T-helper 1 cell treated with Interleukin-12 subunit alpha and Interleukin-12 subunit beta and Interleukin-4 antibody, amounts not matched to agents 30 μg/mL and 1 μg/mL, for 36 hours (primary cell): ENCODE data around the gene COL8A2.

Experiments used
- H3K27ac Mint-ChIP-seq: one replicate; pipeline ENCODE4 v1.8.0; 2021; ENCODE audit warnings: mild to moderate bottlenecking, mixed read lengths
- H3K27me3 Mint-ChIP-seq: one replicate; pipeline ENCODE4 v1.8.0; 2021; ENCODE audit warnings: low read depth, mixed read lengths
- H3K36me3 Mint-ChIP-seq: one replicate; pipeline ENCODE4 v1.8.0; 2021; ENCODE audit warnings: low read depth, mixed read lengths
- H3K4me1 Mint-ChIP-seq: one replicate; pipeline ENCODE4 v1.8.0; 2021; ENCODE audit warnings: low read depth, mixed read lengths
- H3K4me3 Mint-ChIP-seq: one replicate; pipeline ENCODE4 v1.8.0; 2021; ENCODE audit warnings: mild to moderate bottlenecking, moderate library complexity, mixed read lengths
- H3K9me3 Mint-ChIP-seq: one replicate; pipeline ENCODE4 v1.8.0; 2021; ENCODE audit warnings: mixed read lengths

COL8A2 gene

GRCh38 chr1:36125129-36125991 lies at the start of gene COL8A2:
Gene COL8A2 (minus strand): TSS chr1:36125222. CDS start chr1:36100242, 24,980 bp downstream.
- Mint-ChIP-seq H3K9me3 (no peaks in the 10 kb centered on the region), H3K27me3 (peaks cover 46% of the 10 kb centered on the region), H3K4me1 (peaks cover 9% of the 10 kb centered on the region), H3K4me3 (no peak within 1 kb of the TSS), H3K27ac (no peak within 1 kb of the TSS), H3K36me3 (peaks cover 2% of the 10 kb centered on the region)

- Mint-ChIP-seq H3K9me3 (no peaks in the 10 kb centered on the region), H3K4me1 (peaks cover 3% of the 10 kb centered on the region), H3K27me3 (no peaks in the 10 kb centered on the region), H3K4me3 (no peak overlapping the region), H3K27ac (no peak overlapping the region), H3K36me3 (peaks cover 40% of the 10 kb centered on the region)
Measured at GRCh38 chr1:36174713-36175112, 49.7 kb upstream of the COL8A2 start.

GRCh38 chr1:36172983-36173382 lies 48.0 kb upstream of the COL8A2 start:
- H3K27ac Mint-ChIP-seq: no peak overlapping the region

GRCh38 chr1:36172017-36172747 lies 47.2 kb upstream of the COL8A2 start:
- peaks cover 8% of the 10 kb centered on the region for H3K4me1 Mint-ChIP-seq

More at GRCh38 chr1:36172983-36173382, 48.0 kb upstream of the COL8A2 start:
- Mint-ChIP-seq H3K4me3 (no peak overlapping the region), H3K9me3 (no peaks in the 10 kb centered on the region), H3K4me1 (peaks cover 7% of the 10 kb centered on the region), H3K27me3 (no peaks in the 10 kb centered on the region), H3K36me3 (peaks cover 38% of the 10 kb centered on the region)

GRCh38 chr1:36170643-36171412 lies 45.8 kb upstream of the COL8A2 start:
- H3K27ac Mint-ChIP-seq: peak overlapping the region; percentile 59
- H3K36me3 Mint-ChIP-seq: peaks cover 44% of the 10 kb centered on the region
- H3K27me3 Mint-ChIP-seq: no peaks in the 10 kb centered on the region
- peaks cover 16% of the 10 kb centered on the region for H3K4me1 Mint-ChIP-seq
- H3K4me3 Mint-ChIP-seq: no peak overlapping the region
- H3K9me3 Mint-ChIP-seq: no peaks in the 10 kb centered on the region

More at GRCh38 chr1:36172017-36172747, 47.2 kb upstream of the COL8A2 start:
- peaks cover 38% of the 10 kb centered on the region for H3K36me3 Mint-ChIP-seq
- H3K27me3 Mint-ChIP-seq: no peaks in the 10 kb centered on the region
- H3K9me3 Mint-ChIP-seq: no peaks in the 10 kb centered on the region
- H3K4me3 Mint-ChIP-seq: no peak overlapping the region
- no peak overlapping the region for H3K27ac Mint-ChIP-seq

GRCh38 chr1:36168514-36168913 lies 43.5 kb upstream of the COL8A2 start:
- H3K27me3 Mint-ChIP-seq: no peaks in the 10 kb centered on the region
- H3K4me3 Mint-ChIP-seq: no peak overlapping the region
- peaks cover 32% of the 10 kb centered on the region for H3K36me3 Mint-ChIP-seq
- H3K9me3 Mint-ChIP-seq: no peaks in the 10 kb centered on the region
- peak overlapping the region; percentile 29 for H3K27ac Mint-ChIP-seq
- peaks cover 21% of the 10 kb centered on the region for H3K4me1 Mint-ChIP-seq

- peaks cover 33% of the 10 kb centered on the region for H3K36me3 Mint-ChIP-seq
- H3K4me3 Mint-ChIP-seq: no peak overlapping the region
- peaks cover 34% of the 10 kb centered on the region for H3K4me1 Mint-ChIP-seq
- H3K27ac Mint-ChIP-seq: peak overlapping the region; percentile 42
- H3K27me3 Mint-ChIP-seq: no peaks in the 10 kb centered on the region
- H3K9me3 Mint-ChIP-seq: no peaks in the 10 kb centered on the region
Measured at GRCh38 chr1:36166938-36167905, 42.2 kb upstream of the COL8A2 start.

GRCh38 chr1:36166136-36166535 lies 41.1 kb upstream of the COL8A2 start:
- H3K4me1 Mint-ChIP-seq: peaks cover 44% of the 10 kb centered on the region
- H3K27me3 Mint-ChIP-seq: no peaks in the 10 kb centered on the region
- no peaks in the 10 kb centered on the region for H3K9me3 Mint-ChIP-seq
- H3K4me3 Mint-ChIP-seq: no peak overlapping the region
- H3K27ac Mint-ChIP-seq: no peak overlapping the region
- H3K36me3 Mint-ChIP-seq: peaks cover 31% of the 10 kb centered on the region

- H3K4me1 Mint-ChIP-seq: peaks cover 49% of the 10 kb centered on the region
- H3K9me3 Mint-ChIP-seq: no peaks in the 10 kb centered on the region
- no peaks in the 10 kb centered on the region for H3K27me3 Mint-ChIP-seq
- H3K4me3 Mint-ChIP-seq: no peak overlapping the region
- no peak overlapping the region for H3K27ac Mint-ChIP-seq
- peaks cover 29% of the 10 kb centered on the region for H3K36me3 Mint-ChIP-seq
Measured at GRCh38 chr1:36165145-36165544, 40.1 kb upstream of the COL8A2 start.

- Mint-ChIP-seq H3K27ac (peak overlapping the region; percentile 18), H3K27me3 (no peaks in the 10 kb centered on the region), H3K36me3 (peaks cover 32% of the 10 kb centered on the region), H3K9me3 (no peaks in the 10 kb centered on the region), H3K4me3 (no peak overlapping the region), H3K4me1 (peaks cover 56% of the 10 kb centered on the region)
Measured at GRCh38 chr1:36164361-36164760, 39.3 kb upstream of the COL8A2 start.

GRCh38 chr1:36163426-36163825 lies 38.4 kb upstream of the COL8A2 start:
- H3K9me3 Mint-ChIP-seq: no peaks in the 10 kb centered on the region
- H3K36me3 Mint-ChIP-seq: peaks cover 36% of the 10 kb centered on the region
- H3K27ac Mint-ChIP-seq: peak overlapping the region; percentile 97
- H3K4me3 Mint-ChIP-seq: no peak overlapping the region
- H3K27me3 Mint-ChIP-seq: no peaks in the 10 kb centered on the region
- peaks cover 61% of the 10 kb centered on the region for H3K4me1 Mint-ChIP-seq

- Mint-ChIP-seq H3K27me3 (no peaks in the 10 kb centered on the region), H3K4me1 (peaks cover 65% of the 10 kb centered on the region), H3K4me3 (peak overlapping the region; percentile 91), H3K36me3 (peaks cover 39% of the 10 kb centered on the region), H3K27ac (peak overlapping the region; percentile 97), H3K9me3 (no peaks in the 10 kb centered on the region)
Measured at GRCh38 chr1:36162680-36163239, 37.7 kb upstream of the COL8A2 start.
